ENCODE data around the gene COL6A1.

COL6A1 gene

DNA sequence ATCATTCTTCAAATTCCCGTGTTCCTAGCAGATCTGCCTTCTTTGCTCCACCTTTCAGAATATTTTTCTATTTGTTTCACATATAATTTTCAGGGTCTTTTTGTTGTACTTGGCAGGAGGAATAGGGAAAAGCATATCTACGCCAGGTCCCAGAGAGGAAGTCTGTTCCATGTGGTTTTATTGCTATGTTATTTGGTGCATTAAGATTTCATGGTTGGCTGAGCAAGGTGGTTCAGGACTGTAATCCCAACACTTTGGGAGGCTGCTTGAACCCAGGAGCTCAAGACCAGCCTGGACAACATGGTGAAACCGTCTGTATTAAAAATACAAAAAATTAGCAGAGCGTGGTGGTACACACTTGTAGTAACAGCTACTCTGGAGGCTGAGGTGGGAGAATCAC, 36.1 kb downstream of the COL6A1 start:
- H3K4me3 ChIP-seq (replicated peaks in 1 of 2; ENCODE audit: low read depth in 2 of 2, low read length in 2 of 2): no peak overlapping the region
- TF ChIP-seq, protein P1, sequence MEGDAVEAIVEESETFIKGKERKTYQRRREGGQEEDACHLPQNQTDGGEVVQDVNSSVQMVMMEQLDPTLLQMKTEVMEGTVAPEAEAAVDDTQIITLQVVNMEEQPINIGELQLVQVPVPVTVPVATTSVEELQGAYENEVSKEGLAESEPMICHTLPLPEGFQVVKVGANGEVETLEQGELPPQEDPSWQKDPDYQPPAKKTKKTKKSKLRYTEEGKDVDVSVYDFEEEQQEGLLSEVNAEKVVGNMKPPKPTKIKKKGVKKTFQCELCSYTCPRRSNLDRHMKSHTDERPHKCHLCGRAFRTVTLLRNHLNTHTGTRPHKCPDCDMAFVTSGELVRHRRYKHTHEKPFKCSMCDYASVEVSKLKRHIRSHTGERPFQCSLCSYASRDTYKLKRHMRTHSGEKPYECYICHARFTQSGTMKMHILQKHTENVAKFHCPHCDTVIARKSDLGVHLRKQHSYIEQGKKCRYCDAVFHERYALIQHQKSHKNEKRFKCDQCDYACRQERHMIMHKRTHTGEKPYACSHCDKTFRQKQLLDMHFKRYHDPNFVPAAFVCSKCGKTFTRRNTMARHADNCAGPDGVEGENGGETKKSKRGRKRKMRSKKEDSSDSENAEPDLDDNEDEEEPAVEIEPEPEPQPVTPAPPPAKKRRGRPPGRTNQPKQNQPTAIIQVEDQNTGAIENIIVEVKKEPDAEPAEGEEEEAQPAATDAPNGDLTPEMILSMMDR (IDR thresholded peaks at IDR 0.05; ENCODE audit: low read depth, low read length): no peak
- DNase-seq (ENCODE audit: low read depth in 2 of 2): no peak

DNA sequence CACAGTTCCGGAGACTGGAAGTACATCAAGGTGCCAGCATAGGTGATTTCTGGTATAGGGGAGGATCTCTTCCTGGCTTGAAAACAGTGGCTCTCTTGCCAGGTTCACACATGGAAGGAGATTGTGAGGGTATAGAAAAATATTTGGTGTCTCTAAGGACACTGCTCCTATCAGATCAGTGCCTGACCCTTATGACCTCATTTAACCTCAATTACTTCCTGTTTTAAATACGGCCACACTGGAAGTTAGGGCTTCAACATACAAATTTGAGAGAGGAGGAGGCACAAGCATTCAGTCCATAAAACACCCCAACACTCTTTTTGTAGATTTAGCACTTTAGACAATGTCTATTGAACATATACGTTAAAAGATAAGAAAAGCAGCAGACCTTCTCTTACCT, 37.0 kb downstream of the COL6A1 start:
- no peak overlapping the region for H3K4me3 ChIP-seq (replicated peaks in 1 of 2; ENCODE audit: low read depth in 2 of 2, low read length in 2 of 2)
- DNase-seq (ENCODE audit: low read depth in 2 of 2): no peak
- TF ChIP-seq, protein P1 (IDR thresholded peaks at IDR 0.05; ENCODE audit: low read depth, low read length): no peak

DNA sequence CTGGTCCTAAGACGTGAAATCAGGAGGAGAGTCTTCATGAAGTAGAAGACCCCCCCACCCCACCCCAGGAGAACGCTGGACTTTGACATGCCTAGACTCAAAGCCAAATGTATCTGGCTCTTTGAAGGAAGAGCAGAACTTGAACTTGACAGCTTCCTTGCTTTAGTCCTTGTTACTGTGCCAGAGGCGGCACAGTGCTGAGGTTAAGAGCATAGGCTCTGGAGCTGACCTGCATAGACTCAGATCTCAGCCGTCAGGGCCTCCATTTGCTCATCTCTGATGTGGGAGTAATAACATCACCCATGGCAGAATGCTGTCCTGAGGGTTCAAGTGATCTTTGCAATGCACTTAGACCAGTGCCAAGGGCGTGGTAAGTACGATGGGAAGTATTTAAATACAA, 39.0 kb downstream of the COL6A1 start:
- H3K4me3 ChIP-seq (replicated peaks in 1 of 2; ENCODE audit: low read depth in 2 of 2, low read length in 2 of 2): no peak overlapping the region
- DNase-seq (ENCODE audit: low read depth in 2 of 2): no peak
- TF ChIP-seq, protein P1 (IDR thresholded peaks at IDR 0.05; ENCODE audit: low read depth, low read length): no peak

DNA sequence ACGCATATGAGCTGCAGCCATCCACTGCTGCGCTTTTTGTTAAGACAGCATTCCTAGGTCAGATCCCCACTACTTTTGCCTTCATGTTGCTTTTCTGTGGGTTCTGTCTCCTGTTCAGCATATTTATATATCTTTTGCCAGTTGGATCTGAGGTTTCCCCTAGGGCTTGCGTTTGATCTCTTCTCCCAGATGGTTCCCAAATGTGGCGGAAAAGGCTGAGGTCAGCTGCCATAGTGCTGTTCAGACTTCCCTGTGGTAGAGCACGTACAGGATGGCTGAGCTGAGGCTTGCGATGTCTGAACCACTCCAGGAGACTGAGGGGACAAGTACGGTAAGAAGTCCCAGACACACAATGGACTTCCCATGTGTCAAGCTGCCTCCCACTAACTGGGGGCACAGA, 39.8 kb downstream of the COL6A1 start:
- H3K4me3 ChIP-seq (replicated peaks in 1 of 2; ENCODE audit: low read depth in 2 of 2, low read length in 2 of 2): no peak overlapping the region
- DNase-seq (ENCODE audit: low read depth in 2 of 2): no peak
- TF ChIP-seq, protein P1 (IDR thresholded peaks at IDR 0.05; ENCODE audit: low read depth, low read length): no peak

DNA sequence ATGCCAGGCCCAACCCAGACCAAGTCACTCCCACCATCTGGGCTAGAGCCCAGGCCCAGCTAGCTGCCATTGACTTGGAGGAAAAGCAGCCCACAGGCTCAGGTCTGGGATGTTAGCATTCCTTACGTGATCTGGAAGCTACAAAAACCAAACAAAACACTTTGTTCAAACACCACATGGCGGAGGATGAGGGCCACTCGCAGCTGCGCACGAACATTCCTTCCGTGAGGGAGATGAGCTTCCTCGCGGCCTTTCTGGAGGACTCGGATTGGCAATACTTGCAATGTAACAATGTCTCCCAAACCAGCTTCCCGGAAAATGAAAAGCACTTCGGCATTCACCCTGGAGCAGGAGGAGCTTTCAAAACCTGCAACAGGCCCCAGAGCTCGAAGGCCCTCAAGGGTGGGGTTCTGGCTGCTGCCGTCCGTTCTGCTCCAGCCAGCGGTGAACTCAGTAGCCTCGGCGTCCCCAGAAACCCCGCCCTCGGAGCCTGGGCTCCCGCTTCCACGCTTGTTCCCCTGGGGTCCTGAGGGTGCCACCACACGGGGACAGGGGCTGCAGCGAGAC, 40.5 kb downstream of the COL6A1 start:
- no peak for DNase-seq (ENCODE audit: low read depth in 2 of 2)
- TF ChIP-seq, protein P1 (IDR thresholded peaks at IDR 0.05; ENCODE audit: low read depth, low read length): no peak
- no peak overlapping the region for H3K4me3 ChIP-seq (replicated peaks in 1 of 2; ENCODE audit: low read depth in 2 of 2, low read length in 2 of 2)

DNA sequence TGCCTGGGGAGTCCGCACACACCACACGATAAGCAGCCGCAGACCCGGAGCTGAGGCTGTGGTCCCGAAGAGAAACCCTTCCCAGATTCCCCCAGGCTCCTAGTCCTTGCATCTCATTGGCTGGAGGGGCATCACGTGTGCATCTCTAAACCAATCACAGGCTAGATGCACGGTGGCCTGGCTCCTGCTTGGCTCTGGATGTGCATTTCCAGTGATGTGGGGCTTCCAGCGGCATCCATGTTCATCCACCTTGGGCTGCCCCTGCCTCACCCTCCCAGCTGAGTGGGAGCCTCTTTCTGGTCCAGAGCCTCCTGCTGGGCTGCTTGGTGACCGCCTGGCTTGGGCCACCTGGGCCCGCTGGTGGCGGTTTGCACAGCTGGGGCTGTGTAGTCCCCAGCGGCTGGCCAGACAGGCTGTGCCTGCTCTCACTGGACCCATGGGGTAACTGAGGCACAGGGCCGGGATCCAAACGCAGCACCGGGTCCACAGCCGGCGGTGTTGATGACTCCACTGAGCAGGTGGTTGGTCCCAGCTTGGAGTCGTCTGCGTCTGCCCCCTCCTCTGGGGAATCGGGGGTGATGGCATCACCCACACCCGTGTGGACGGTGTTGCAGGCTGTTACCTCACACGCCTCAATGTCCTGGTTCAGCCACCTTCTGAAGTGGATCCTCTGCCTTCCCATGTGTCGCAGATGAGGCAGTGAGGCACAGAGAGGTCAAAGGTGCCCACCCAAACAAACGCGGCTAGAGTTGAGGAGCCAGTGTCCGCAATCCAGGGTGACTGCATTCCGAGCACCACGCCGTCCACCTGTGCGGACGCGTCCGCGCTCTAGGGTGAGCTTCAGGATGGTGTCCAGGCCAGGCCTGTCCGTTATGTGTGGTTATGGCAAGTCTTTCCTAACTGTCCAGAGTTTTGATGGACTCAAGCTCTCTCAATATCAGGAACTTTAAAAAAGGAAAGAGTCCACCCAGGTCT, 41.3 kb downstream of the COL6A1 start:
- no peak for DNase-seq (ENCODE audit: low read depth in 2 of 2)
- no peak overlapping the region for H3K4me3 ChIP-seq (replicated peaks in 1 of 2; ENCODE audit: low read depth in 2 of 2, low read length in 2 of 2)
- TF ChIP-seq, protein P1 (IDR thresholded peaks at IDR 0.05; ENCODE audit: low read depth, low read length): no peak

All from cardiac fibroblast (primary cell).